Heart left ventricle (tissue), 16 donors: Measurements from ENCODE around the gene KCNJ6. TPM values are rescaled to one million over a fixed set of nuclear protein-coding genes. Genes with fewer than 3 reads are reported as not detected.
"Not testable (repeated sequence)": the region's sequence is repeated elsewhere in the genome, so short reads cannot be mapped to it uniquely, and the experiment has no call there.

Experiments
- ATAC-seq, 4 donors: fragments of 200-7000 bp; cut with Tn5 transposase; one replicate each; pipeline ENCODE4 v1.9.1; 2020 to 2022; ENCODE audit warnings: moderate library complexity in 4 of 4, mild to moderate bottlenecking in 3 of 4, moderate number of reproducible peaks in 1 of 4
- DNase-seq, 5 donors: peaks; one replicate each; pipeline ENCODE4 v3.0.0-alpha.2; 2020
- H3K27ac ChIP-seq, 12 donors: fragments of 200-600 bp; sonication (generic) in 4 of 12; one replicate each; pipeline versions ENCODE4 v1.5.0 to v1.8.0; 2016 to 2022; ENCODE audit warnings: mild to moderate bottlenecking in 2 of 12
- H3K27me3 ChIP-seq, 9 donors: fragments of 200-600 bp; sonication (generic) in 2 of 9; one replicate each; pipeline versions ENCODE4 v1.5.1 to v1.8.0; 2016 to 2022; ENCODE audit warnings: mild to moderate bottlenecking in 3 of 9
- H3K36me3 ChIP-seq, 9 donors: fragments of 200-600 bp; sonication (generic) in 2 of 9; one replicate each; pipeline versions ENCODE4 v1.5.0 to v1.8.0; 2018 to 2022; ENCODE audit warnings: mild to moderate bottlenecking in 2 of 9
- H3K4me1 ChIP-seq, 12 donors: fragments of 200-600 bp; sonication (generic) in 4 of 12; one replicate each; pipeline versions ENCODE4 v1.5.0 to v1.8.0; 2016 to 2022; ENCODE audit warnings: mild to moderate bottlenecking in 3 of 12
- H3K4me3 ChIP-seq, 12 donors: fragments of 200-600 bp; sonication (generic) in 4 of 12; one replicate each; pipeline versions ENCODE4 v1.5.0 to v1.8.0; 2017 to 2022; ENCODE audit warnings: mild to moderate bottlenecking in 9 of 12, moderate library complexity in 4 of 12
- H3K9me3 ChIP-seq, 12 donors: fragments of 200-600 bp; sonication (generic) in 4 of 12; one replicate each; pipeline versions ENCODE4 v1.5.0 to v1.8.0; 2016 to 2022; ENCODE audit warnings: mild to moderate bottlenecking in 1 of 12
- POLR2A ChIP-seq, 2 donors: fragments of 450-650 bp; IDR thresholded peaks; one replicate each; pipeline ENCODE4 v1.6.1; 2017; ENCODE audit warnings: antibody characterized with exemption in 2 of 2, mild to moderate bottlenecking in 2 of 2, moderate library complexity in 2 of 2
- WGBS, 4 donors: extraction: QIAGEN DNeasy Blood & Tissue Kit in 2 of 4; methylation state at CpG; one replicate each; pipeline versions ENCODE4 v1.1.5 to v1.1.7; 2013 to 2018; 5-methylcytosine and 5-hydroxymethylcytosine counted together
- intact Hi-C, 10 donors: fragments of 100-400 bp; cut with DNase I; formaldehyde crosslinking; loops; one replicate each; pipeline versions ENCODE4 v1.11.1 to v1.14.2; 2022
- polyA plus RNA-seq, 2 donors: library from polyadenylated mRNA; stranded (reverse); fragments of 200-250 nt; gene quantifications; one replicate each; pipeline ENCODE4 v1.2.3, GENCODE V29; 2013
- total RNA-seq, 9 donors: library from RNA; depleted of rRNA in 2 of 9; stranded (reverse); fragments of >200 nt in 2 of 9; fragmentation: NEBNext Ultra II Directional in 3 of 9; extraction: Animal tissue kit (Norgen Biotek cat#: 25700) in 3 of 9; gene quantifications; one replicate each; pipeline versions ENCODE4 v1.1.0 to v1.2.4, GENCODE V29; 2016 to 2023
- TF ChIP-seq, protein P1 (sequence below), 12 donors: fragments of 200-600 bp; sonication (generic) in 4 of 12; IDR thresholded peaks; one replicate each; pipeline versions ENCODE4 v1.5.0 to v1.8.0; 2018 to 2022; ENCODE audit warnings: antibody characterized with exemption in 12 of 12, mild to moderate bottlenecking in 5 of 12
- donor health status: ischemic (EF 13 %, LVEDD 7.1; RV severe dilation, severe dysfunction).
- donor health status: healthy with polysubstance abuse.
- donor health status: DM: no; HTN: yes; CAD: no.
- donor health status: DM: no; HTN: no; CAD: no.
- donor health status: ischemic (EF 25% LVEDD 6.9; RV normal size, moderate dysfunction).
- donor health status: ischemic (EF 25% LVEDD 5.7; RV mildly dilated, moderate dysfunction).
- donor health status: healthy.
- donor health status: DM: yes; HTN: yes; CAD: no.
- donor health status: ischemic (EF 35%, LVEDD 5.7; RV mildly dilated, moderate dysfunction).
- donor health status: nonischemic (EF 11% LVEDD 7.7; RV severe dilation, severe dysfunction).
- donor health status: DM: yes; HTN: yes; CAD: no.
- donor health status: PGD.
- donor health status: ischemic (EF 29% LVEDD 5.4; RV normal size, mild dysfunction).
- donor health status: nonischemic (EF 23%, LVEDD 6.1; RV moderate dilation, normal function).

Gene KCNJ6
- total and polyA plus RNA-seq, 11 donors: not detected

DNA sequence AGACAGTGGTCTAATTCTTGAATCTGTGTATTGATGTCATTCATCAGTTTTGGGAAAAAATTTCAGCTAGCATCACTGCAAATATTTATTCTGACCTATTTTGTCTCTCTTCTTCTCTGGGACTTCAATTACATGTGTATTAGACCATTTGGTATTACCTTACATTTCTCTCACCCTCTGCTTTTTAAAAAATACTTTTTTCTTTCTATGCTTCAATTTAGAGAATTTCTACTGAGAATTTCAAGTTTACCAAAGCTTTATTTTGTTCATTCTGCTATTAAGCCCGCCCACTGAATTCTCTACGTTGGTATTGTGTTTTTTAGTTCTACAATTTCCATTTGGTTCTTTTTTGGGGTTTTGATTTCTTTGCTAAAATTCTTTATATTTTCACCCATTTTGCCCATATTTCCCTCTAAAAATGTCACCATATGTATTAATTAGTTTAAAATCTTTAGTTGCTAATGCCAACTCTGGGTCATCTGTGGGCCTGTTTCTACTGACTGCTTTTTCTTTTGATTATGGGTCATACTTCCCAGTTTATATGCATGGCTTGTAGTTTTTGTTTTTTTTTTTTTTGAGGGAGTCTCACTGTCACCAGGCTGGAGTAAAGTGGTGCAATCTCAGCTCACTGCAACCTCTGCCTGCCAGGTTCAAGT lies 337.7 kb downstream of the KCNJ6 start:
- ATAC-seq (no peak), DNase-seq (no peak)
- Histone ChIP-seq H3K27me3 (no peaks in the 10 kb centered on the region), H3K27ac (no peak overlapping the region), H3K36me3 (no peaks in the 10 kb centered on the region), H3K4me1 (peaks cover 0 to 4% (median 0%) of the 10 kb centered on the region in 12 donors), H3K4me3 (no peak overlapping the region), H3K9me3 (peaks cover 0 to 23% (median 12%) of the 10 kb centered on the region in 12 donors)
- 93 to 99% (median 97%) methylated on average over 2 of the region's 2 CpGs for WGBS, 4 donors
- no peak for TF ChIP-seq POLR2A (IDR thresholded peaks at IDR 0.05)
- TF ChIP-seq, protein P1, sequence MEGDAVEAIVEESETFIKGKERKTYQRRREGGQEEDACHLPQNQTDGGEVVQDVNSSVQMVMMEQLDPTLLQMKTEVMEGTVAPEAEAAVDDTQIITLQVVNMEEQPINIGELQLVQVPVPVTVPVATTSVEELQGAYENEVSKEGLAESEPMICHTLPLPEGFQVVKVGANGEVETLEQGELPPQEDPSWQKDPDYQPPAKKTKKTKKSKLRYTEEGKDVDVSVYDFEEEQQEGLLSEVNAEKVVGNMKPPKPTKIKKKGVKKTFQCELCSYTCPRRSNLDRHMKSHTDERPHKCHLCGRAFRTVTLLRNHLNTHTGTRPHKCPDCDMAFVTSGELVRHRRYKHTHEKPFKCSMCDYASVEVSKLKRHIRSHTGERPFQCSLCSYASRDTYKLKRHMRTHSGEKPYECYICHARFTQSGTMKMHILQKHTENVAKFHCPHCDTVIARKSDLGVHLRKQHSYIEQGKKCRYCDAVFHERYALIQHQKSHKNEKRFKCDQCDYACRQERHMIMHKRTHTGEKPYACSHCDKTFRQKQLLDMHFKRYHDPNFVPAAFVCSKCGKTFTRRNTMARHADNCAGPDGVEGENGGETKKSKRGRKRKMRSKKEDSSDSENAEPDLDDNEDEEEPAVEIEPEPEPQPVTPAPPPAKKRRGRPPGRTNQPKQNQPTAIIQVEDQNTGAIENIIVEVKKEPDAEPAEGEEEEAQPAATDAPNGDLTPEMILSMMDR (IDR thresholded peaks at IDR 0.05): no peak
- intact Hi-C loops: no loop called here

DNA sequence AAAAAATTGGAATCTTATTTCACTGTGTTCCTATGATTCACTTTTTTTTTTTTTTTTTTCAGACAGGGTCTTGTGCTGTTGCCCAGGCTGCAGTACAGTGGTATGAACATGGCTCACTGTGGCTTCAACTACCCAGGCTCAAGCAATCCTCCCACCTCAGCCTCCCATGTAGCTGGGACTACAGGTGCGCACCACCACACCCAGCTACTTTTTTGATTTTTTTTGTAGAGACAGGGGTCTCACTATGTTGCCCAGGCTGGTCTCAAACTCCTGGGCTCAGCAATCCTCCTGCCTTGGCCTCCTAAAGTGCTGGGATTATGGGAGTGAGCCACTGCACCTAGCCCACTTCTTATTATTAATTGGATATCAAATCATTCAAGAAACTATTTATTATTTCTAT lies 339.3 kb downstream of the KCNJ6 start:
- intact Hi-C loops, H3K4me1 ChIP-seq, H3K27me3 ChIP-seq, H3K4me3 ChIP-seq, H3K27ac ChIP-seq, ATAC-seq, H3K36me3 ChIP-seq, DNase-seq: not testable (repeated sequence)
- H3K9me3 ChIP-seq: peaks cover 0 to 23% (median 12%) of the 10 kb centered on the region in 12 donors
- 94 to 100% (median 98%) methylated on average over 1 of the region's 1 CpG for WGBS, 4 donors

DNA sequence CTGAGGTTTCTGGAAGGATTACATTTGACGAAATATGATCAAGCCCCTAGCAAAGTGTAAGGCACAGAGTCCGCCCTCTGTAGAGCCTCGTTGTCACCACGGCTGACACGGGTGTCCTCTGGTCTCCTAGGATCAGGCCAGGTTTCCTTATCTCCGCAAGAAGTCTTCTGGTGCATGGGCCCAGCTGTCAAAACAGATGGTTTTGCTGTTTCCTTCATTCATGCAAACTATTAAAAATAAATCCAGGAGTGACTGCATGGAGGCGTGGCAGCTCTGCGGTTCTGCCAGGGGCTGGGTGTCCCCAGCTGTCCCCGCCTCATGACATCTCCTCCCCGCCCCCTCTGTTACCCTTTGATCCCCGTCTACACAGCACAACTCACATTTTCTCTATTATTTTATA lies 340.7 kb downstream of the KCNJ6 start:
- intact Hi-C loops: no loop called here
- WGBS, 4 donors: 71 to 86% (median 84%) methylated on average over 11 of the region's 11 CpGs
- Histone ChIP-seq H3K9me3 (peaks cover 0 to 23% (median 12%) of the 10 kb centered on the region in 12 donors), H3K4me3 (no peak overlapping the region), H3K4me1 (no peaks in the 10 kb centered on the region), H3K27me3 (no peaks in the 10 kb centered on the region), H3K36me3 (no peaks in the 10 kb centered on the region), H3K27ac (no peak overlapping the region)
- no peak for ATAC-seq
- TF ChIP-seq, protein P1 (IDR thresholded peaks at IDR 0.05): no peak
- TF ChIP-seq POLR2A (IDR thresholded peaks at IDR 0.05): no peak
- no peak for DNase-seq

DNA sequence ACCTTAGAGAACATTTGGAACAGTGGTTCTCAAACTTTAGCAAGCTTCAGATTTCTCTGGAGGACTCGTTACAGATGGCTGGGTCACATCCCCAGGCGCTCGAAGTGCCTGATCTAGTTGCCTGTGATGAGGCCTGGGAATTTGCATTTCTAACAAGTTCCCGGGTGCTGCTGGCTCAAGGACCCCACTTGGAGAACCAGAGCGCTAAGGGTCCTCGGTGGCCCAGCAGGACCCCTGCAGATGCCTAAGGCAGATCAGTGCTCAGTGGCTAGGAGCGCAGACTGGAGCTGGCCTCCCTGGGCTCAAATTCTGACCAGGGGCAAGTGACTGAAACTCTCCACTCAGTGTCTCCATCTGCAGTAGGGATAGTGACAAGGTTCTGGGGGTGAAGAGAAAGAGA lies 341.5 kb downstream of the KCNJ6 start:
- Histone ChIP-seq H3K27me3 (no peaks in the 10 kb centered on the region), H3K4me1 (no peaks in the 10 kb centered on the region), H3K36me3 (no peaks in the 10 kb centered on the region), H3K9me3 (peaks cover 0 to 22% (median 12%) of the 10 kb centered on the region in 12 donors), H3K4me3 (no peak overlapping the region), H3K27ac (no peak overlapping the region)
- intact Hi-C loops: no loop called here
- 90 to 97% (median 95%) methylated on average over 7 of the region's 7 CpGs for WGBS, 4 donors
- DNase-seq: no peak
- no peak for TF ChIP-seq POLR2A (IDR thresholded peaks at IDR 0.05)
- TF ChIP-seq, protein P1 (IDR thresholded peaks at IDR 0.05): no peak
- ATAC-seq: no peak

- no peaks in the 10 kb centered on the region for H3K27me3 ChIP-seq
- intact Hi-C loops: no loop called here
- no peaks in the 10 kb centered on the region for H3K4me1 ChIP-seq
- TF ChIP-seq, protein P1 (IDR thresholded peaks at IDR 0.05): no peak
- TF ChIP-seq POLR2A (IDR thresholded peaks at IDR 0.05): no peak
- H3K27ac ChIP-seq: no peak overlapping the region
- DNase-seq (no peak), ATAC-seq (no peak)
- no peaks in the 10 kb centered on the region for H3K36me3 ChIP-seq
- no peak overlapping the region for H3K4me3 ChIP-seq
- WGBS, 4 donors: 89 to 97% (median 94%) methylated on average over 6 of the region's 6 CpGs
- H3K9me3 ChIP-seq: peaks cover 0 to 18% (median 12%) of the 10 kb centered on the region in 12 donors
These were observed 341.9 kb downstream of the KCNJ6 start for GRCh38 chr21:37574316-37574715.
